Cardiac fibroblast (primary cell): ENCODE data around the gene CITED1.
"Not testable (repeated sequence)": the region's sequence is repeated elsewhere in the genome, so short reads cannot be mapped to it uniquely, and the experiment has no call there.

Experiments
- DNase-seq, 2 donors: peaks; one replicate each; pipeline versions ENCODE4 v3.0.0 to v3.0.0-alpha.2; 2010; ENCODE audit warnings: low read depth in 2 of 2
- H3K4me3 ChIP-seq, 2 donors: replicated peaks in 1 of 2; 1 replicate in 1 of 2; 2 replicates in 1 of 2; pipeline ENCODE4 v1.5.1; 2011; ENCODE audit warnings: low read depth in 2 of 2, low read length in 2 of 2, mild to moderate bottlenecking in 2 of 2, moderate library complexity in 1 of 2
- TF ChIP-seq, protein P1 (sequence below): IDR thresholded peaks from one replicate; pipeline ENCODE4 v1.5.1; 2011; ENCODE audit warnings: low read depth, mild to moderate bottlenecking, low read length, inconsistent platforms

Gene CITED1

DNA sequence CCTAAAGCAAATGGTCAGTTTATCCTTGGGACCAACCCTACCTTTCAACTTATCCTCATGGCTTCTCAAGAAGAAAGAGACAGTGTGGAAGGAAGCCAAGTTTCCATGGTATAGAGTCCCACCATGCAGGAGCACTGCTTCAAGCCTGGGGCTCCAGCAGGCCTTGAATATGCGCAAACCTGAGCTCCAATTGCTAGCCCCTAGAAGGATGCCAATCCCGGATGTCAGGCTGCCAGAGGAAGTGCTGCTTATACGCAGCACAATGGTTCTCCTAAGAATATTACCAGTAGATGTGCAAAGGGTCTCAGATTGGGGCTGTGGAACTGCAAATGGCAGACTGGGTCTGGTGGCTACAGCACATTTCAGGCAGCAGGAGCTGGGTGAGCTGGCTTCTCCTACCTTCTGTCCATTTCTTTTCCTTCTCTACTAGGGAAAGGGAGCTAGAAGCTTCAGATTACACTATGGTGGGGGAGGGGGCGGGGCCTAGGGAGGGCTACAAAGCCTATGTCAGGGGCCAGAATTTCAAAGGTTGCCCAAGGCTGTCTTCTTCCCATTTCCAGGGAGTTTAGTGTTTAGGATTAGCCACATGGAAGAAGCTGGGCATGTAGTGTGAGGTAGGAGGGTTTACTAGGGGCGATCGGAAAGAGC, 40.7 kb upstream of the CITED1 start:
- no peak for DNase-seq
- H3K4me3 ChIP-seq = no peak overlapping the region
- TF ChIP-seq, protein P1, sequence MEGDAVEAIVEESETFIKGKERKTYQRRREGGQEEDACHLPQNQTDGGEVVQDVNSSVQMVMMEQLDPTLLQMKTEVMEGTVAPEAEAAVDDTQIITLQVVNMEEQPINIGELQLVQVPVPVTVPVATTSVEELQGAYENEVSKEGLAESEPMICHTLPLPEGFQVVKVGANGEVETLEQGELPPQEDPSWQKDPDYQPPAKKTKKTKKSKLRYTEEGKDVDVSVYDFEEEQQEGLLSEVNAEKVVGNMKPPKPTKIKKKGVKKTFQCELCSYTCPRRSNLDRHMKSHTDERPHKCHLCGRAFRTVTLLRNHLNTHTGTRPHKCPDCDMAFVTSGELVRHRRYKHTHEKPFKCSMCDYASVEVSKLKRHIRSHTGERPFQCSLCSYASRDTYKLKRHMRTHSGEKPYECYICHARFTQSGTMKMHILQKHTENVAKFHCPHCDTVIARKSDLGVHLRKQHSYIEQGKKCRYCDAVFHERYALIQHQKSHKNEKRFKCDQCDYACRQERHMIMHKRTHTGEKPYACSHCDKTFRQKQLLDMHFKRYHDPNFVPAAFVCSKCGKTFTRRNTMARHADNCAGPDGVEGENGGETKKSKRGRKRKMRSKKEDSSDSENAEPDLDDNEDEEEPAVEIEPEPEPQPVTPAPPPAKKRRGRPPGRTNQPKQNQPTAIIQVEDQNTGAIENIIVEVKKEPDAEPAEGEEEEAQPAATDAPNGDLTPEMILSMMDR = no peak

DNA sequence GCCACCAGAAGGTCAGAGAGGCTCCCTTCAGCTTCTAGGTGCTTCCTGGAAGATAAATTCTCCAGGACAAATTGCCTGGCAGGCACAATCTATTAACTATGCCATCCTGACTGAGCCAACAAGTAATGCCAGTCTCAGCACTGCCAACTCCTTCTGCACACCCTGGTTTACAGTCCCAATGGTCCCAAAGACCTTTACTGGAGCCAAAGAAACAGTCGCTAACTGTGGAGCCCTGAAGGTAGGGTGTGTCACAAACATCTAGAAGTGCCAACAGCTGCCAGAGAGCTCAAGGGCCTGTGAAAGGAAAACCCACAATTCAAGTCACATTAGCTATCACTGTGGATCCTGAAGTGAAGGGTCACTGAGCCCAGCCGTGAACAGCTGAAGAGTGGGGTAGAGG, 34.9 kb upstream of the CITED1 start:
- H3K4me3 ChIP-seq = no peak overlapping the region
- DNase-seq = no peak
- TF ChIP-seq, protein P1 = no peak

DNA sequence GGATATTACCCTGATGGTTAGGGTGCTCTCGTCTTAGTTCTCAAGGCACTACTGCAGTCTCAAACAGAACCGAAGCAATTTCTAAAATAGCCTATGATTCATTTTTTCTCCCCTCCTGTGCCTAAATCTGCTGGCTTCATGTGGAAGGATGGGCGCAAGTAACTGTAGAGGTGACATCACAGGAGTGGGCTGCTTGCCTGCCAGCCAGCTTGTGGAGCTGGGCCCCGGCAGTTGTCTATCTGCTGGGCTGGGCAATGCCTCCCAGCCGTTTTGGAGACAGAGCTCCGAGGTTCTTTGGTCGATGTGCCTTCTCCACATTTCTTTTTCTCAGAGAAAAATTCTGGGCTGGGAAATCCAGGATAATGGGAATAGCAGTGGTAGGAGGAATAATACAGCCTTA, 34.3 kb upstream of the CITED1 start:
- TF ChIP-seq, protein P1 = no peak

DNA sequence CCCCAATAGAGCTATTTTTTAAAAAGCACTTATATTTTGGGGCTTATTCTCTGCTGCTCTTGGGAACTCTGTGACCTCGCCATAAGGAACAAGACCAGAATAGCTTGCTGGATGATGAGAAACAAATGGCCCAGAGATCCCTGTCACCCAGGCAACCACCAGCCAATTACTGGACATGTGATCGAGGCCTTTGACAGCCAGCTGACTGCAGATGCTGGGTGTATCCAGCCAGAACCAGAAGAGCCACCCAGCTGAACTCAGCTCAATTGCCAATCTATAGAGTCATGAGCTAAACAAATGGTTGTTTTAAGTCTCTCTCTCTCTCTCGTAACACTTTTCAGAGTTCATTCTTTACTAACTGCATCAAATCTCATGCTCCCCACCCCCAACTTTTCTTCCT, 24.4 kb upstream of the CITED1 start:
- TF ChIP-seq, protein P1 = no peak
- DNase-seq = no peak
- no peak overlapping the region for H3K4me3 ChIP-seq

More for the DNA sequence above, 34.3 kb upstream of the CITED1 start:
- no peak overlapping the region for H3K4me3 ChIP-seq
- no peak for DNase-seq

DNA sequence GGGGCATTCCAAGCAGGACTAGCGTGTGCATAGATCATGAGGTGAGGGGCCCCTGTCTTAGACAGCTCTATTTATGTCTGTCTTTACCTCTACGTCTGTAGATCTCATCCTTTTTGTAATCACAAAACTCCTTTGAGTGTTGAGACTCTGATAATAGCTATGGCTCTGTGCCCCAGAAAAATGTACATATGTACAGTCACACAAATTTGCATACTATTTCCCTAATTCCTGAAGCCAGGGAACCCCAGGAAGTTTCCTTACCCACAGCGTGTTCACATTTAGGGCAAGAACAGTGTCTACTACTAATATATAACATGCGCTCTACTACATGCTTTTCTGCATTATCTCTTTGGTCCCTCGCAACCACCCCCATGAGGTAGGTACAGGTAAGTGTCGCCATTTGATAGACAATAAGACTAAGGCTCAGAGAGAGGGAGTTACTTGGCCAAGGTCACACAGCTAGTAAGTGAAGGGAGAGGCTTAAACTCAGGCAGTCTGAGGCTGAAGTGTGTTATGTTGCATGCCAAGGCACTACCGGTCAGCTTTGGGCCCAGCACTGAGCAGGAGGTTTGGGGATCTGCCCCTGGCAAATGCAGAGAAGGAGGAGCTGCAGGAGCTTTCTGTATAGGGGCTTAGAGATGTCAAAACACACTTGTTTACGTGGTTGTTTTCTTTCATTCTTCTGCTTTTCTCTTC, 21.0 kb upstream of the CITED1 start:
- DNase-seq = no peak
- TF ChIP-seq, protein P1 = no peak
- H3K4me3 ChIP-seq = no peak overlapping the region

DNA sequence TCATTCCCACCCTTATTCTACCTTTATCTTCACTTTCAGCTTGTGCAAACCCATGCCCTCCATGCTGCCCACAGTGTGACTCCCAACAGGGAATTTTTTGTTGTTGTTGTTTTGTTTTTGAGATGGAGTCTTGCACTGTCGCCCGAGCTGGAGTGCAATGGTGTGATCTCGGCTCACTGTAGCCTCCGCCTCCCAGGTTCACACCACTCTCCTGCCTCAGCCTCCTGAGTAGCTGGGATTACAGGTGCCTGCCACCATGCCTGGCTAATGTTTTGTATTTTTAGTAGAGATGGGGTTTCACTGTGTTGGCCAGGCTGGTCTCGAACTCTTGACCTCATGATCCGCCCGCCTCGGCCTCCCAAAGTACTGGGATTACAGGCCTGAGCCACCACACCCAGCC, 13.9 kb upstream of the CITED1 start:
- H3K4me3 ChIP-seq, DNase-seq: not testable (repeated sequence)

DNA sequence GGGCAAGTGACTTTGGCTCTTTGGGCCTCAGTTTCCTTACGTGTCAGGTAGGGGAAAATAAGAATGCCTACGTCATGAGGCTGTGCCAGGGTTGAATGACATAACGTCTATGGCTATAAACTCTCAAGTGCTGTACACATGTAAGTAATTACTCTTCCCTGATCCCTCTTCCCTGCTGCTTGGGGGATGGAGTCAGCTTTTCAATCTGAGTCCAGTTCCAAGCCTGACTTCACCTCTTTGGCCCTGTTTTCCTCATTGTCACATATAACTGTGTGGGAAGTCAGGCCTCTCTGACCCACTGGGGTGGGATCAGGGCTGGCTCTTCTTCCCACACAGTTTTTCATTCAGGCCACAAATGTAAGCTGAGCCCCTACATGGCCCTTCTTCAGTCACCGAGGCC, 11.4 kb upstream of the CITED1 start:
- H3K4me3 ChIP-seq = no peak overlapping the region
- TF ChIP-seq, protein P1 = no peak
- DNase-seq = no peak
